Neural cell (in vitro differentiated cells): ENCODE results near the gene LPP.

Experiments used
- CTCF ChIP-seq: fragments of 450-650 bp; IDR thresholded peaks from 2 replicates; pipeline ENCODE4 v1.5.1; 2014; ENCODE audit warnings: antibody characterized with exemption, mild to moderate bottlenecking, moderate library complexity; ENCODE audit not compliant: poor library complexity, severe bottlenecking
- EP300 ChIP-seq: fragments of 450-650 bp; conservative IDR thresholded peaks from 2 replicates; pipeline ENCODE4 v1.6.1; 2014; ENCODE audit warnings: antibody characterized with exemption, mild to moderate bottlenecking, moderate library complexity; ENCODE audit not compliant: poor library complexity, severe bottlenecking
- EZH2 ChIP-seq: fragments of 200-600, 300-800 bp; shearing (Covaris generic), sonication (generic); IDR thresholded peaks from 2 replicates; pipeline ENCODE4 v1.6.1; 2014; ENCODE audit warnings: antibody characterized with exemption, low read length, borderline replicate concordance, mild to moderate bottlenecking; ENCODE audit not compliant: insufficient read depth, poor library complexity, severe bottlenecking
- MXI1 ChIP-seq: fragments of 450-650 bp; conservative IDR thresholded peaks from 2 replicates; pipeline ENCODE4 v1.6.1; 2014; ENCODE audit warnings: antibody characterized with exemption, mild to moderate bottlenecking; ENCODE audit not compliant: poor library complexity, severe bottlenecking
- POLR2AphosphoS5 ChIP-seq: IDR thresholded peaks from 2 replicates; pipeline ENCODE4 v1.6.1; 2012
- RAD21 ChIP-seq: fragments of 450-650 bp; conservative IDR thresholded peaks from 2 replicates; pipeline ENCODE4 v1.6.1; 2014; ENCODE audit warnings: antibody characterized with exemption, mild to moderate bottlenecking, moderate library complexity
- REST ChIP-seq: IDR thresholded peaks from 2 replicates; pipeline ENCODE4 v1.6.1; 2012; ENCODE audit warnings: borderline replicate concordance
- SMC3 ChIP-seq: fragments of 450-650 bp; conservative IDR thresholded peaks from 2 replicates; pipeline ENCODE4 v1.6.1; 2014; ENCODE audit warnings: antibody characterized with exemption, mild to moderate bottlenecking, moderate library complexity; ENCODE audit not compliant: poor library complexity
- TAF1 ChIP-seq: IDR thresholded peaks from 2 replicates; pipeline ENCODE4 v1.6.1; 2012; ENCODE audit warnings: low read depth

GRCh38 chr3:188113756-188114155 lies 40.2 kb upstream of the LPP start:
- no peak for TF ChIP-seq CTCF
- no peak for TF ChIP-seq EP300
- no peak for TF ChIP-seq RAD21
- TF ChIP-seq POLR2AphosphoS5 = no peak
- TF ChIP-seq EZH2 = no peak
- TF ChIP-seq MXI1 = no peak
- TF ChIP-seq TAF1 = no peak
- no peak for TF ChIP-seq REST
- TF ChIP-seq SMC3 = no peak
